BLaER1 (cell line): ENCODE results near the gene ST7.

Experiments
- H3K27ac ChIP-seq: shearing (Covaris generic); formaldehyde crosslinking; 2 replicates; pipeline ENCODE4 v1.8.1; 2022
- H3K27me3 ChIP-seq: shearing (Covaris generic); formaldehyde crosslinking; 2 replicates; pipeline ENCODE4 v1.8.1; 2022
- H3K36me3 ChIP-seq: shearing (Covaris generic); formaldehyde crosslinking; 2 replicates; pipeline ENCODE4 v1.8.1; 2022
- H3K4me1 ChIP-seq: shearing (Covaris generic); formaldehyde crosslinking; 2 replicates; pipeline ENCODE4 v1.8.1; 2022
- H3K4me2 ChIP-seq: shearing (Covaris generic); formaldehyde crosslinking; 2 replicates; pipeline ENCODE4 v1.8.1; 2022
- H3K4me3 ChIP-seq: shearing (Covaris generic); formaldehyde crosslinking; 2 replicates; pipeline ENCODE4 v1.8.1; 2022
- H3K9ac ChIP-seq: shearing (Covaris generic); formaldehyde crosslinking; 2 replicates; pipeline ENCODE4 v1.8.1; 2022
- H3K9me3 ChIP-seq: shearing (Covaris generic); formaldehyde crosslinking; 2 replicates; pipeline ENCODE4 v1.8.1; 2022
- H4K20me1 ChIP-seq: shearing (Covaris generic); formaldehyde crosslinking; 2 replicates; pipeline ENCODE4 v1.8.1; 2022
- Cebpa-rat ChIP-seq: shearing (Covaris generic); IDR thresholded peaks from 2 replicates; pipeline ENCODE4 v1.8.1; 2022

ST7 gene

DNA sequence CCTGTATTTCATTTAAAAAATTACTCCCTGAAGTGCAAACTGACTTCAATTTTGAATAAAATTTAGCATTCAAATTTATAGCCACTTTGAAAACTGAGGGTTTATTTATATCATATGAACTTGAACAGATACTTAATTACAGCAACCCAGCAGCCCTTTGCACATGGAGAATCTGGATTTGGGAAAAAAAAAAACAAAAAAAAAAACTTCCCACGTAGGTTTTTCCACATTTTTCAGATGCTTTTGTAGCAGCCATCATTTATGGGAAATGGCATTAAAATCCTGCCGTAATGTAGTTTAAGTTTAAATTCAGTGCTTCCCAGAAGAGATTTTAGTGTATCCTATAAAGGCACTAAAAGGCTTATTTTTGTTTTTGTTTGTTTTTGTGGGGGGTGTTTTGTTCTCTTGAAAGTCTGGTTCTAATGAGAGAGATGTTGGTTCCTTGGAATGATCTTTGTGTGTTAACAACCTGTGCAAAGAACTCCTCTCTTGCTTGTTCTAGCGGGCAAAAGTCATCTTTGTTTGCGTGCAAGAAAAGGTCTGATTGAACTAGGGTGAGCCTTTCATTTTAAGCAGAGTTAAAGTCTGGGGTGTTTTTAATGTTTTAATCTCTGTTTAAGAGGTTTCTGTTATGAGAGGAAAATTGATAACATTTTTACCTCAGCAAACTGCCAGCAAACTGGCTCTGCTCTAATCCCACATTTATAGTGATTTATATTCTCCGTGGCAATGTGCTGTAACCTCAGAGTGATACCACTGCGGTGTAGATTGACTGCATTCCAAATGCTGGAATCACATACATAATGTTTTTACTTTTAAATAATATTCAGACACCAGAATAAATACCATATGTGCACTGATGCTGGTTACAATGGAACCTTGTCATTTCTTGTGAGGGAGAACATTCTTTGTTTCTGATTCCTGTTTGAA, 264.1 kb downstream of the ST7 start:
- no peak overlapping the region for H3K27ac ChIP-seq
- no peaks in the 10 kb centered on the region for H3K4me1 ChIP-seq
- H3K9ac ChIP-seq, result no peak overlapping the region
- no peak for TF ChIP-seq Cebpa-rat
- no peaks in the 10 kb centered on the region for H3K27me3 ChIP-seq
- H3K9me3 ChIP-seq, result no peaks in the 10 kb centered on the region
- no peak overlapping the region for H3K4me2 ChIP-seq
- H3K36me3 ChIP-seq, result no peaks in the 10 kb centered on the region
- no peak overlapping the region for H3K4me3 ChIP-seq
- no peaks in the 10 kb centered on the region for H4K20me1 ChIP-seq

- Histone ChIP-seq H3K4me3 (no peak overlapping the region), H3K27me3 (no peaks in the 10 kb centered on the region), H3K27ac (no peak overlapping the region), H3K9me3 (no peaks in the 10 kb centered on the region), H4K20me1 (no peaks in the 10 kb centered on the region), H3K4me1 (no peaks in the 10 kb centered on the region), H3K36me3 (no peaks in the 10 kb centered on the region), H3K9ac (no peak overlapping the region), H3K4me2 (no peak overlapping the region)
- TF ChIP-seq Cebpa-rat, result no peak
These were observed 265.4 kb downstream of the ST7 start for GRCh38 chr7:117218700-117219099.

DNA sequence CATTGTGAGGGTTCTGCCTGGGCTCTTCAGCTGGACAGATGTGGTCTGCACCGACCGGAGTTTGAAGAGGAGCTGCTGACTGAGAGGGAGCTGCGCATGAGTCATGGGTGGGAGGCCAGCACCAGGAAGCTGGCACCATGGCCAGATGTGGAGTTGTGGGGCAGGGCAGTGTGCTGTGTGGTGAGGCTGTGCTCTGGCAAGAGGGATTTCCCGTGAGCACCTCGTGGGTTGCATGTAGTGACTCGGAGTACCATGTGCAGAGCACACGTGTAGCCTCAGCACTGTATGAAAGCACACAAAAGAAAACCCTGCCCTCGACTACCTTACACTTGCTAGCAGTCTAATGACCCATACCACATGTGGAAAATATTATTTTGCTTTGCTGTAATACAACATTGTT, 266.2 kb downstream of the ST7 start:
- Histone ChIP-seq H3K9ac (no peak overlapping the region), H3K4me1 (no peaks in the 10 kb centered on the region), H3K27me3 (no peaks in the 10 kb centered on the region), H4K20me1 (no peaks in the 10 kb centered on the region), H3K9me3 (no peaks in the 10 kb centered on the region), H3K36me3 (no peaks in the 10 kb centered on the region), H3K27ac (no peak overlapping the region), H3K4me2 (no peak overlapping the region), H3K4me3 (no peak overlapping the region)
- no peak for TF ChIP-seq Cebpa-rat

GRCh38 chr7:117220836-117221235, 267.5 kb downstream of the ST7 start:
- no peak for TF ChIP-seq Cebpa-rat
- Histone ChIP-seq H3K27me3 (no peaks in the 10 kb centered on the region), H3K9ac (no peak overlapping the region)

DNA sequence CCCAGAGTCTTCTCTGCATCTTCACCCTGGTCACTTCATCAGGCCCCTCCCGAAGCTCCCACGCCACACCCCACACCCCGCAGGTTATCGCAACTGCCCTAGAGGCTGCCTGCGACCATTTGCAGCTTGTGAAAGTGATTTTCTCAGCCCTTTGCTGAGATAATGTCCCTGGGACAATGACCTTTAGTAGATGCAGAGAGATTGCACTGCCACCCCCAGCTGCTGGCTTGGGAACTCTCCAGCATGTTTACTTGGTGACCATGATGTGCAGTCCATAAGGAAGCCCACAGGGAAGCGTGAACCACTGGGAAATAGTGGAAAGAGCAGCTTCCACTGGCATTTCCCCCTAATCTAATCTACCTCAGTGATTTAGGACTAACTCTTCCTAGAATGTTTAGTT, 272.2 kb downstream of the ST7 start:
- Histone ChIP-seq H3K36me3 (no peaks in the 10 kb centered on the region), H3K9me3 (no peaks in the 10 kb centered on the region), H3K27me3 (no peaks in the 10 kb centered on the region), H3K9ac (no peak overlapping the region), H3K4me2 (no peak overlapping the region), H3K4me1 (no peaks in the 10 kb centered on the region), H3K27ac (no peak overlapping the region), H4K20me1 (no peaks in the 10 kb centered on the region), H3K4me3 (no peak overlapping the region)
- no peak for TF ChIP-seq Cebpa-rat

More at GRCh38 chr7:117220836-117221235, 267.5 kb downstream of the ST7 start:
- Histone ChIP-seq H3K4me2 (no peak overlapping the region), H3K36me3 (no peaks in the 10 kb centered on the region), H3K4me1 (no peaks in the 10 kb centered on the region), H4K20me1 (no peaks in the 10 kb centered on the region), H3K27ac (no peak overlapping the region), H3K9me3 (no peaks in the 10 kb centered on the region), H3K4me3 (no peak overlapping the region)

DNA sequence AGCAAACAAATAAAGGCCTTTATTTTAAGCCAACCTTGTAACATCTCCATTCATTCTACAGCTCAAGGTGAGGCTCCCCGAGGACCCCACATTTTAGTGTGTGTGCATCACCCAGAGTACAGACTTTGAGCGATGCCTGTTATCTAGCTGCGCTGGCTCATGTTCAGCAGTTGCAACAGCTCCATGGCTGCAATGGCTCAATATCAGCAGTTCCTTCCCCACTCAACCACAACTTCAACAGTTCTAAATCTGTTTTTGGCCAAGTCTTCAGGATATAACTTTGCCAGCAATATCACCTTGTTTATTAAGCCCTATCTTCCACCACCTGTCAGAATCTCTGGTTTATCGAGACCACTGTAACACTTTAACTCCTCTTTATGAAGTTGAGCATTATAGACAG, 273.8 kb downstream of the ST7 start:
- TF ChIP-seq Cebpa-rat, result no peak
- no peaks in the 10 kb centered on the region for H3K9me3 ChIP-seq
- no peaks in the 10 kb centered on the region for H4K20me1 ChIP-seq
- H3K4me1 ChIP-seq, result no peaks in the 10 kb centered on the region
- no peak overlapping the region for H3K9ac ChIP-seq
- no peak overlapping the region for H3K4me2 ChIP-seq
- H3K27me3 ChIP-seq, result no peaks in the 10 kb centered on the region
- H3K4me3 ChIP-seq, result no peak overlapping the region
- H3K27ac ChIP-seq, result no peak overlapping the region
- no peaks in the 10 kb centered on the region for H3K36me3 ChIP-seq

- no peaks in the 10 kb centered on the region for H4K20me1 ChIP-seq
- no peak overlapping the region for H3K9ac ChIP-seq
These were observed 276.0 kb downstream of the ST7 start for GRCh38 chr7:117229350-117229749.

GRCh38 chr7:117230276-117231046, 277.2 kb downstream of the ST7 start:
- H3K4me2 ChIP-seq, result no peak overlapping the region
- TF ChIP-seq Cebpa-rat, result no peak
- no peaks in the 10 kb centered on the region for H4K20me1 ChIP-seq
- no peaks in the 10 kb centered on the region for H3K4me1 ChIP-seq
- no peak overlapping the region for H3K4me3 ChIP-seq
- no peaks in the 10 kb centered on the region for H3K36me3 ChIP-seq
- no peak overlapping the region for H3K27ac ChIP-seq
- H3K9me3 ChIP-seq, result no peaks in the 10 kb centered on the region
- no peak overlapping the region for H3K9ac ChIP-seq
- H3K27me3 ChIP-seq, result no peaks in the 10 kb centered on the region

More at GRCh38 chr7:117229350-117229749, 276.0 kb downstream of the ST7 start:
- no peak for TF ChIP-seq Cebpa-rat
- H3K27ac ChIP-seq, result no peak overlapping the region
- H3K4me3 ChIP-seq, result no peak overlapping the region
- no peaks in the 10 kb centered on the region for H3K9me3 ChIP-seq
- no peaks in the 10 kb centered on the region for H3K4me1 ChIP-seq
- H3K4me2 ChIP-seq, result no peak overlapping the region
- no peaks in the 10 kb centered on the region for H3K36me3 ChIP-seq
- H3K27me3 ChIP-seq, result no peaks in the 10 kb centered on the region

DNA sequence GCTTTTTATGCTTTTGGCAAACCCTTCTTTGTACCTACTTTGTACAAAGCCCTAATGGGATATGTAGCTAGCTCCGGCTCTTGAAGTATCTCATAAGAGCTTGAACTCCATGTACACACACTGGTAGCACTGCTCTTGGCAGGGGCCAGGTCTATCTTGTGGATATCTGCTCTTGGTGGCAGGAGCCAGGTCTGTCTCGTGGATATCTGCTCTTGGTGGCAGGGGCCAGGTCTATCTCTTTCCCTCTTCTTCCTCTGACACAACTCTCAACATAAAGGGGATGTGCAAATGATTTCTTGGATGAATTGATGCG, 277.7 kb downstream of the ST7 start:
- no peak overlapping the region for H3K4me2 ChIP-seq
- H3K27ac ChIP-seq, result no peak overlapping the region
- no peaks in the 10 kb centered on the region for H4K20me1 ChIP-seq
- no peaks in the 10 kb centered on the region for H3K4me1 ChIP-seq
- H3K27me3 ChIP-seq, result no peaks in the 10 kb centered on the region
- no peak for TF ChIP-seq Cebpa-rat
- no peak overlapping the region for H3K9ac ChIP-seq
- H3K4me3 ChIP-seq, result no peak overlapping the region
- H3K36me3 ChIP-seq, result no peaks in the 10 kb centered on the region
- no peaks in the 10 kb centered on the region for H3K9me3 ChIP-seq

- H3K36me3 ChIP-seq, result no peaks in the 10 kb centered on the region
- no peak overlapping the region for H3K4me2 ChIP-seq
- H3K4me1 ChIP-seq, result no peaks in the 10 kb centered on the region
- no peaks in the 10 kb centered on the region for H4K20me1 ChIP-seq
- H3K27ac ChIP-seq, result no peak overlapping the region
- H3K9ac ChIP-seq, result no peak overlapping the region
- no peak for TF ChIP-seq Cebpa-rat
- H3K9me3 ChIP-seq, result no peaks in the 10 kb centered on the region
- H3K27me3 ChIP-seq, result no peaks in the 10 kb centered on the region
- H3K4me3 ChIP-seq, result no peak overlapping the region
These were observed 284.3 kb downstream of the ST7 start for GRCh38 chr7:117237646-117238045.
